Measurements from ENCODE around the gene HDGF. TPM values are rescaled to one million over a fixed set of nuclear protein-coding genes. Genes with fewer than 3 reads are reported as not detected.
A peak's percentile ranks its signal among the peaks of the same experiment; 100 is the strongest.

HDGF gene
- polyA plus RNA-seq, 6 donors from 2014 or later = 19.6 to 33.8 (median 26.3) TPM

DNA sequence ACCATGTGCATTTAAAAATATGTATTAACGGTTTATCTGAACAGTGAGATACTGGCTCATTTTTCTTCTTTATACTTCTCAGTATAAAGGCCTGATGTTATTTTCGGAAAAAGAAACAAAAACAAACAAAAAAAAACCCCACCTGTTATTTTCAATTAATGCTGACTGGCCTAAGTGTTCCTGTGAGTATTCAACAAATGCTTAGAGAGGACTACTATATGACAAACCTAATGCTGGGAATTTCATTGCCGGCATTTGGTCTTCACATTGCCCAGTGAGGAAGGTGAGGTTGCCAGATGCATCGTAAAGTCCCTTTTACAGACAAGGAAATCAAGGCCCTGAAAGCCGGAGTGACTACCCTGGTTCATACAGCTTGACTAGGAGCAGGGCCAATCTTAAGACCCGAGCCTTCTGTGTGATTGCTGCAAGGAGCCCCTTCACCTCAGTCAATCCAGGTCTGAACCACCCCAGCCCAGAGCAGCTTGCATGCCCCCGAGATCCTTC is 11.2 kb downstream of the HDGF start:
- no peak for ATAC-seq (ENCODE audit: low read depth in 2 of 2)
- H3K4me3 Mint-ChIP-seq = peak overlapping the region; percentile 90 to 100 (median 98)

DNA sequence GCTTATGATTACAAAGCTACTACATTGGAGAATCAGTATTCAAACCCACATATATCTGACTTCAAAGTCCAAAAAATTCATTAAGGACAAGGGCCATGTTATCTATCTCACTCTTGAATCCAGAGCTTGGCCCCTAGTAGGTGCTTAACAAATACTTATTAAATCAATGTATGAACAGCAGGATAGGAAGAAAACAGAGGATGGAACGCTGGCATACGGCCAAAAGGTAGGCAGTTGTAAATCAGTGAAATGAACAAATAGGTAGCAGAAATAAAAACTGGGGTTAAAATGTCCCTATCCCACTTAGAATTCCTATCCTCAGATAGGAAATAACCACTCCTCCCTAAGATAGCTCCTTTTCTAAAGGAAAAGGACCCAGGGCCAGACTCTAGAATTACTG is 12.6 kb downstream of the HDGF start:
- Mint-ChIP-seq H3K27me3 (no peaks in the 10 kb centered on the region), H3K4me1 (peaks cover 18 to 30% (median 26%) of the 10 kb centered on the region in 3 donors), H3K27ac (peak overlapping the region in 1 of 6 donors; percentile 4), H3K36me3 (peaks cover 0 to 19% of the 10 kb centered on the region in 2 donors), H3K9me3 (no peaks in the 10 kb centered on the region), H3K4me3 (peak overlapping the region in 2 of 8 donors; percentile 15 to 79)
- no peak for DNase-seq
- no peak for ATAC-seq (ENCODE audit: low read depth in 2 of 2)

More for the DNA sequence above, 11.2 kb downstream of the HDGF start:
- peak overlapping the region; percentile 96 to 99 (median 98) for H3K27ac Mint-ChIP-seq
- no peaks in the 10 kb centered on the region for H3K27me3 Mint-ChIP-seq
- peaks cover 24 to 35% (median 30%) of the 10 kb centered on the region in 3 donors for H3K4me1 Mint-ChIP-seq
- H3K36me3 Mint-ChIP-seq = peaks cover 0 to 30% of the 10 kb centered on the region in 2 donors
- no peaks in the 10 kb centered on the region for H3K9me3 Mint-ChIP-seq
- DNase-seq = no peak

DNA sequence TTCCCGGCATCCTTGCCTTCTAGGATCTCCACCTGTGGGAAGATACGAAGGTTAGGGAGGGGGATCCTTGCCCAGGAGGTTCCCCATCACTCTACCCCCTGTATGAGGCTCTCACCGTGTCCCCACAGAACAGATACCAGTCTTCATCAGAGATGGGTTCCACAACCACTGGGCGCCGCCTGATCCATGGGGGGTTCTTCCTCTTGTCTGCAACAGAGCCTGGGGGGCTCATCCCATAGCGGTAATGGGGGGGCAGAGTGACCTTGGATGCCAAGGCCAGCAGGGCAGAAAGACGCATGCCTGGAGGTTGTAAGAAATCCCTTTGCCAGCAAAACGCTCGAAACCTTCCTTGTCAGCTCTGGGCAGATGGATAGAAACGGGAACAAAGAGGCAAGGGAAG is 13.1 kb downstream of the HDGF start:
- Mint-ChIP-seq H3K36me3 (peaks cover 0 to 14% of the 10 kb centered on the region in 2 donors), H3K27ac (peak overlapping the region in 2 of 6 donors; percentile 4 to 83), H3K9me3 (no peaks in the 10 kb centered on the region), H3K4me1 (peaks cover 18 to 30% (median 26%) of the 10 kb centered on the region in 3 donors), H3K4me3 (peak overlapping the region in 2 of 8 donors; percentile 35 to 79), H3K27me3 (no peaks in the 10 kb centered on the region)
- ATAC-seq (ENCODE audit: low read depth in 2 of 2) = no peak
- no peak for DNase-seq

DNA sequence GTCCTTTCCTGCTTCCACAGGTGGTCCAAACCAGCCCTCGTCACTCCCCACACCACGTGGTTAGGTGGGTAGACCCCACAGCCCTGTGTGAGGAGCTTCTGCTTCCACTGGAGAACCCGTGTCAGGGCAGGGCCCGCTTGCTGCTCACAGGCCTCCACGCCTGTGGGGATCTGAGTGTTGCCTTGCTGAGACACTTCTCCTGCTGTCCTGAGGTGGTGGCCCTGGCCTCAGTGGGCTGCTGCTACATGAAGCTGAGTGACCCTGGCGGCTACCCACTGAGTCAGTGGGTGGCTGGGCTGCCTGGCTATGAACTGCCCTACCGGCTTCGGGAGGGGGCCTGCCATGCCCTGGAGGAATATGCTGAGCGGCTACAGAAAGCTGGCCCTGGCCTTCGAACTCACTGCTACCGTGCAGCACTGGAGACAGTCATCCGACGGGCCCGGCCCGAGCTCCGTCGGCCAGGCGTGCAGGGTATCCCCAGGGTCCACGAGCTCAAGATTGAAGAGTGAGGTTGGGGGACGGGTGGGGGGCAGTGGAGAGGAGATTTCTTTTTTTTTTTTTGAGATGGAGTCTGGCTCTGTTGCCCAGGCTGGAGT is 17.4 kb downstream of the HDGF start:
- peak overlapping the region in 1 of 6 donors; percentile 62 for H3K27ac Mint-ChIP-seq
- ATAC-seq (ENCODE audit: low read depth in 2 of 2) (no peak), DNase-seq (no peak)
- no peaks in the 10 kb centered on the region for H3K9me3 Mint-ChIP-seq
- no peaks in the 10 kb centered on the region for H3K27me3 Mint-ChIP-seq
- peaks cover 5 to 7% of the 10 kb centered on the region in 2 donors for H3K36me3 Mint-ChIP-seq
- no peak overlapping the region for H3K4me3 Mint-ChIP-seq
- peaks cover 19 to 27% (median 23%) of the 10 kb centered on the region in 3 donors for H3K4me1 Mint-ChIP-seq

DNA sequence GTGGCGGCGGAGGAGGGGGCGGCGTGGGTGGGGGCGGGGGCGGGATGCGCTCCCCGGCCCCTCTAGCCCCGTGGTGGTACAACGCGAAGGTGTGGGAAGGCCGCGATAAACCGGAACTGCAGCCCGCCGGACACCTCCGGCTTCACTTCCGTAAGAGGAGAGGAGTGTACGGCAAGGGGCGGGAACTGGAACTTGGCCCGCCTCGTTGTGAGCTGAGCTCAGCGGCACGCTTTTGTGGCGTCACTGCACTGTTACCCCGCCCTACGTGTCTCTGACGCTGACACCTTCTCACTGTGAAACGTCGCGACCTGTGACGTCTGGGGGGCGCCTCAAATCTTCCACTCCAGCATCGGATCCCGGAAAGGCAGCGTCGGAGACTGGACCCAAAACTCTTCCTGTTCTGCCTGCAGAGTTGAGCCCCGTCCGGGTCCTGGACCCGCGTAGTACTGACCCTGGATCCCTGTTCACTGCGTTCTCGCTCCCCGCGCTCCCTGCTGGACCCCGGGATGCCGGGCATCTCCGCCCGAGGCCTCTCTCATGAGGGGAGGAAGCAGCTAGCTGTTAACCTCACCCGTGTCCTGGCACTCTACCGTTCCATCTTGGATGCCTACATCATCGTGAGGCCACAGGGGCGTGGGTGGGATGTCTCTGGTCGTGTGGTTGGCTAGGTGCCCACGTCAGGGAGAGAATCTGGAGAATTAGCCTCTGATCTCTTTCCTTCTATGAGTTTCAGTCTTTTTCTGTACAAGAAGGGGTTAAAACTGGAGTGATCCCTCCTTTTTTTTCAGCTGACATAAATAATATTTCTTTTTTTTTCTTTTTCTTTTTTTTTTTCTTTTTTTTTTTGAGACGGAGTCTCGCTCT is 22.6 kb downstream of the HDGF start, which contains the start of gene ISG20L2:
TSS of gene ISG20L2 (minus strand) at position 168 of the 864 bp plus-strand sequence. CDS start 1,114 bp downstream, outside the sequence.
- ATAC-seq (ENCODE audit: low read depth in 2 of 2) = peak; percentile 91 to 92
- H3K36me3 Mint-ChIP-seq = peaks cover 8 to 10% of the 10 kb centered on the region in 2 donors
- H3K4me3 Mint-ChIP-seq = no peak within 1 kb of the TSS
- H3K9me3 Mint-ChIP-seq = no peaks in the 10 kb centered on the region
- peak; percentile 93 for DNase-seq
- no peaks in the 10 kb centered on the region for H3K27me3 Mint-ChIP-seq
- peak within 1 kb of the TSS in 4 of 6 donors; percentile 97 to 99 (median 99) for H3K27ac Mint-ChIP-seq
- H3K4me1 Mint-ChIP-seq = peaks cover 28 to 31% (median 30%) of the 10 kb centered on the region in 3 donors

- DNase-seq = no peak
- H3K4me1 Mint-ChIP-seq = peaks cover 30 to 36% (median 36%) of the 10 kb centered on the region in 3 donors
- H3K9me3 Mint-ChIP-seq = no peaks in the 10 kb centered on the region
- H3K36me3 Mint-ChIP-seq = peaks cover 15 to 16% of the 10 kb centered on the region in 2 donors
- H3K27me3 Mint-ChIP-seq = no peaks in the 10 kb centered on the region
- no peak within 1 kb of the TSS for H3K4me3 Mint-ChIP-seq
- peak within 1 kb of the TSS in 4 of 6 donors; percentile 97 to 99 (median 99) for H3K27ac Mint-ChIP-seq
- peak; percentile 44 to 52 for ATAC-seq (ENCODE audit: low read depth in 2 of 2)
Observed at GRCh38 chr1:156727926-156728598, 23.4 kb downstream of the HDGF start, which contains the start of gene METTL25B. Gene METTL25B (plus strand): TSS chr1:156728469. CDS start chr1:156729105, 636 bp downstream.

DNA sequence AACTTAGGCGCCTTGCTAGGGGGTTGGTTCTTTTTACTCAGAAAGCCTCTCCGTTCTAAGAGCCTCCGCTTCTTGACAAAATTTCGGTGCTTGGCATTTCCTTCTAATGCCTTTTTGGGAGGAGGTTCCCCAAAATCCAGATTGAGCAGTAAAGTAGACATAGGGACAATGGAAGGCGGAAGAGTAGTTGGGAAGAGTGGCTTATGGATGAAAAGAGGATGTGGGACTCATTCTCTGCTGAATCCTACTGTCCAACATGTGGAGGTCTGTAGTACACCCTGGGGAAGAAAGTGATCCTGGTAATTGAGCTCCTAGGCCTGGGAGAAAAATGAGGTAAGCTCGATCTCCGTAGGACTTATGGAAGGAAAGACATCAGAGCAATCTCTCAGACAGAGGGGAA is 24.0 kb downstream of the HDGF start:
- peaks cover 11 to 16% of the 10 kb centered on the region in 2 donors for H3K36me3 Mint-ChIP-seq
- no peaks in the 10 kb centered on the region for H3K9me3 Mint-ChIP-seq
- no peak for DNase-seq
- H3K4me3 Mint-ChIP-seq = no peak overlapping the region
- no peak for ATAC-seq (ENCODE audit: low read depth in 2 of 2)
- no peaks in the 10 kb centered on the region for H3K27me3 Mint-ChIP-seq
- H3K4me1 Mint-ChIP-seq = peaks cover 24 to 36% (median 31%) of the 10 kb centered on the region in 3 donors
- peak overlapping the region in 4 of 6 donors; percentile 97 to 99 (median 99) for H3K27ac Mint-ChIP-seq

GRCh38 chr1:156726549-156727226 is 24.8 kb downstream of the HDGF start:
- H3K4me1 Mint-ChIP-seq = peaks cover 24 to 36% (median 31%) of the 10 kb centered on the region in 3 donors
- peaks cover 11 to 16% of the 10 kb centered on the region in 2 donors for H3K36me3 Mint-ChIP-seq
- H3K27ac Mint-ChIP-seq = peak overlapping the region in 1 of 6 donors; percentile 99
- H3K27me3 Mint-ChIP-seq = no peaks in the 10 kb centered on the region
- H3K9me3 Mint-ChIP-seq = no peaks in the 10 kb centered on the region
- no peak for DNase-seq
- no peak for ATAC-seq (ENCODE audit: low read depth in 2 of 2)
- no peak overlapping the region for H3K4me3 Mint-ChIP-seq

GRCh38 chr1:156725683-156726280 is 25.7 kb downstream of the HDGF start:
- Mint-ChIP-seq H3K4me3 (no peak overlapping the region), H3K36me3 (peaks cover 11 to 16% of the 10 kb centered on the region in 2 donors), H3K27ac (no peak overlapping the region), H3K4me1 (peaks cover 24 to 31% (median 30%) of the 10 kb centered on the region in 3 donors), H3K27me3 (no peaks in the 10 kb centered on the region), H3K9me3 (no peaks in the 10 kb centered on the region)
- DNase-seq = peak; percentile 81
- ATAC-seq (ENCODE audit: low read depth in 2 of 2) = peak; percentile 29 to 34

- ATAC-seq (ENCODE audit: low read depth in 2 of 2) (no peak), DNase-seq (no peak)
- Mint-ChIP-seq H3K36me3 (peaks cover 17 to 22% of the 10 kb centered on the region in 2 donors), H3K9me3 (no peaks in the 10 kb centered on the region), H3K4me3 (no peak overlapping the region), H3K4me1 (peaks cover 15 to 21% (median 18%) of the 10 kb centered on the region in 3 donors), H3K27me3 (no peaks in the 10 kb centered on the region), H3K27ac (no peak overlapping the region)
Observed at GRCh38 chr1:156721535-156721934, 29.9 kb downstream of the HDGF start.

DNA sequence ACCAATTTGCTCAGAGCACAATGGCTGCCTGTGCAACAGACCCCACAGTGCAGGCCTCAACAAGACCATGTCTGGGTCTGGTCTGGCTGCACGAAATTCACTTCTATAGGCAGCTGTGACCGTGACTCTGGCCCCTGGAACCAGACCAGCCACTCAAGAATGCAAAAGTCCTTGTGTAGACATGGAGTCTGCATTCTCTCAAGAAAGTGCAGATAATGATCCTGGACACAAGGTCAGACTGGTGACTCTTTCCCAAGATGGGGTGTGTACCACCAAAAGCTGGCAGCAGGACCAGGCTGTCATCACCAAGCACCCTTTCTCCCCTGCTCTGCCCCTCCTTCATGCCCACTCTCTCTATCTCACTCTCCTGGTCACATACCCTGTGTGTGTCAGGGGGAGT is 30.3 kb downstream of the HDGF start:
- ATAC-seq (ENCODE audit: low read depth in 2 of 2) (no peak), DNase-seq (no peak)
- Mint-ChIP-seq H3K9me3 (no peaks in the 10 kb centered on the region), H3K27ac (no peak overlapping the region), H3K36me3 (peaks cover 17 to 24% of the 10 kb centered on the region in 2 donors), H3K4me3 (no peak overlapping the region), H3K4me1 (peaks cover 15 to 21% (median 18%) of the 10 kb centered on the region in 3 donors), H3K27me3 (no peaks in the 10 kb centered on the region)

DNA sequence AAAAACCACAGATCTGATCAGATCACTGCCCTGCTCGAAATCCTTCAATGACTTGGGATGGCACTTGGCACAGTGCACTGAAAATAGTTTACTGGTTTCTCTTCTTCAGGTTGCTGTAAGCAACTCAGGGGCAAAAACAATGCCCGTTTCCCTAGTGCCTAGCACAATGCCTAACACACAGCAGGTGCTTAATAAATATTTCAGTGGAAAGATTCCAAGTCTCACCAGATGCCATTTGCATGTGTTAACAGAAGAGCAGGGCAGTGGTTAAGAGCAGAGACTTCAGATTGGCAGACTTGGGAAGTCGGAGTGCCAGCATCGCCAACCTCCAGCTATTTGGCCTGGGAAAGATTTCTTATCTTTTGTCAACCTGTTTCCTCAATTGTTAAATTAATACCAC is 34.1 kb downstream of the HDGF start:
- peaks cover 13 to 25% of the 10 kb centered on the region in 2 donors for H3K36me3 Mint-ChIP-seq
- H3K9me3 Mint-ChIP-seq = no peaks in the 10 kb centered on the region
- ATAC-seq (ENCODE audit: low read depth in 2 of 2) = no peak
- no peak for DNase-seq
- H3K4me1 Mint-ChIP-seq = peaks cover 5 to 19% (median 9%) of the 10 kb centered on the region in 3 donors
- no peak overlapping the region for H3K4me3 Mint-ChIP-seq
- no peak overlapping the region for H3K27ac Mint-ChIP-seq
- no peaks in the 10 kb centered on the region for H3K27me3 Mint-ChIP-seq

Data from naive B cell (primary cell).